ENCODE results near the gene VPS16.

VPS16 gene

GRCh38 chr20:2837221-2837960 lies 3.2 kb upstream of the VPS16 start:
- no peak for DNase-seq

GRCh38 chr20:2838170-2838797 lies 2.3 kb upstream of the VPS16 start:
- no peak for DNase-seq

GRCh38 chr20:2838847-2839671 lies 1.5 kb upstream of the VPS16 start:
- no peak for DNase-seq

GRCh38 chr20:2839732-2840137 lies 810 bp upstream of the VPS16 start:
- DNase-seq: no peak

- no peak for DNase-seq
Measured at GRCh38 chr20:2840967-2841531, 504 bp downstream of the VPS16 start.

- no peak for DNase-seq
Measured at GRCh38 chr20:2845607-2846006, 5.1 kb downstream of the VPS16 start.

- no peak for DNase-seq
Measured at GRCh38 chr20:2846698-2847097, 6.2 kb downstream of the VPS16 start.

GRCh38 chr20:2847802-2848201 lies 7.3 kb downstream of the VPS16 start:
- no peak for DNase-seq

- DNase-seq: no peak
Measured at GRCh38 chr20:2849529-2849928, 9.0 kb downstream of the VPS16 start.

- no peak for DNase-seq
Measured at GRCh38 chr20:2851086-2851485, 10.5 kb downstream of the VPS16 start.

GRCh38 chr20:2858591-2858990 lies 18.0 kb downstream of the VPS16 start:
- DNase-seq: no peak

GRCh38 chr20:2859330-2860121 lies 19.0 kb downstream of the VPS16 start:
- no peak for DNase-seq

- no peak for DNase-seq
Measured at GRCh38 chr20:2864626-2865025, 24.1 kb downstream of the VPS16 start.

- no peak for DNase-seq
Measured at GRCh38 chr20:2865101-2865500, 24.6 kb downstream of the VPS16 start.

- no peak for DNase-seq
Measured at GRCh38 chr20:2865630-2866029, 25.1 kb downstream of the VPS16 start.

GRCh38 chr20:2866236-2866635 lies 25.7 kb downstream of the VPS16 start:
- DNase-seq: no peak

- DNase-seq: no peak
Measured at GRCh38 chr20:2867081-2867864, 26.7 kb downstream of the VPS16 start.

- no peak for DNase-seq
Measured at GRCh38 chr20:2869381-2869780, 28.8 kb downstream of the VPS16 start.

GRCh38 chr20:2871111-2871465 lies 30.5 kb downstream of the VPS16 start:
- DNase-seq: no peak

GRCh38 chr20:2871661-2872458 lies 31.3 kb downstream of the VPS16 start:
- no peak for DNase-seq

- no peak for DNase-seq
Measured at GRCh38 chr20:2872459-2873009, 32.0 kb downstream of the VPS16 start.
